CD14-positive monocyte (primary cell): ENCODE measurements around the gene ZNF592. TPM values are rescaled to one million over a fixed set of nuclear protein-coding genes. Genes with fewer than 3 reads are reported as not detected.

Source experiments
- DNase-seq, 3 donors: peaks; one replicate each; pipeline ENCODE4 v3.0.0-alpha.2; 2011 to 2022
- H2AFZ ChIP-seq: 2 replicates; pipeline ENCODE4 v1.6.0; 2012; ENCODE audit warnings: mild to moderate bottlenecking, low read depth, low read length, inconsistent platforms; ENCODE audit not compliant: insufficient read depth, poor library complexity, severe bottlenecking
- H3K27ac ChIP-seq, 2 donors: 1 replicate in 1 of 2; 2 replicates in 1 of 2; pipeline ENCODE4 v1.5.1; 2012 to 2013; ENCODE audit warnings: low read length in 2 of 2, control low read depth in 1 of 2, inconsistent platforms in 1 of 2, low read depth in 1 of 2, mild to moderate bottlenecking in 1 of 2
- H3K27me3 ChIP-seq, 2 donors: one replicate each; pipeline versions ENCODE4 v1.6.0 to v1.6.1; 2011 to 2013; ENCODE audit warnings: low read length in 2 of 2; ENCODE audit not compliant: control insufficient read depth in 2 of 2, insufficient read depth in 2 of 2
- H3K36me3 ChIP-seq, 2 donors: replicated peaks in 1 of 2; 1 replicate in 1 of 2; 2 replicates in 1 of 2; pipeline versions ENCODE4 v1.5.1 to v1.6.1; 2012 to 2013; ENCODE audit warnings: low read length in 2 of 2, control low read depth in 1 of 2, inconsistent platforms in 1 of 2, mild to moderate bottlenecking in 1 of 2; ENCODE audit not compliant: insufficient read depth in 2 of 2, control insufficient read depth in 1 of 2
- H3K4me1 ChIP-seq, 2 donors: 1 replicate in 1 of 2; 2 replicates in 1 of 2; pipeline versions ENCODE4 v1.5.1 to v1.6.1; 2012 to 2013; ENCODE audit warnings: low read length in 2 of 2, control low read depth in 1 of 2, inconsistent platforms in 1 of 2, mild to moderate bottlenecking in 1 of 2, moderate library complexity in 1 of 2; ENCODE audit not compliant: insufficient read depth in 2 of 2, control insufficient read depth in 1 of 2
- H3K4me2 ChIP-seq: replicated peaks from 2 replicates; pipeline ENCODE3; 2012; ENCODE audit warnings: low read length, moderate library complexity, mild to moderate bottlenecking; ENCODE audit not compliant: poor library complexity, severe bottlenecking; ENCODE audit errors: extremely low read depth
- H3K4me3 ChIP-seq, 3 experiments: fragments of 200-600 bp in 1 of 3; sonication (generic) in 1 of 3; replicated peaks in 1 of 3; 1 replicate in 2 of 3; 2 replicates in 1 of 3; pipeline ENCODE4 v1.5.1; 2011 to 2013; ENCODE audit warnings: low read length in 3 of 3, mild to moderate bottlenecking in 3 of 3, control low read depth in 2 of 3, low read depth in 2 of 3, inconsistent platforms in 1 of 3, moderate library complexity in 1 of 3
- H3K79me2 ChIP-seq: 2 replicates; pipeline ENCODE4 v1.6.0; 2012; ENCODE audit warnings: mild to moderate bottlenecking, control low read depth, inconsistent platforms, low read length, moderate library complexity; ENCODE audit not compliant: insufficient read depth
- H3K9ac ChIP-seq: 2 replicates; pipeline ENCODE4 v1.6.0; 2017; ENCODE audit warnings: low read length, mild to moderate bottlenecking; ENCODE audit not compliant: insufficient read depth, poor library complexity, severe bottlenecking
- H3K9me3 ChIP-seq, 2 donors: replicated peaks in 1 of 2; 1 replicate in 1 of 2; 2 replicates in 1 of 2; pipeline versions ENCODE4 v1.5.1 to v1.6.1; 2012 to 2013; ENCODE audit warnings: low read length in 2 of 2, control low read depth in 1 of 2; ENCODE audit not compliant: control insufficient read depth in 1 of 2, insufficient read depth in 1 of 2
- H4K20me1 ChIP-seq: 2 replicates; pipeline ENCODE4 v1.6.0; 2012; ENCODE audit warnings: mild to moderate bottlenecking, low read length, control low read depth, moderate library complexity; ENCODE audit not compliant: insufficient read depth
- H3K27ac Mint-ChIP-seq, 7 donors: one replicate each; pipeline ENCODE4 v1.8.0; 2020; ENCODE audit warnings: mild to moderate bottlenecking in 7 of 7, mixed read lengths in 7 of 7, moderate library complexity in 6 of 7, inconsistent platforms in 2 of 7
- H3K27me3 Mint-ChIP-seq, 3 donors: one replicate each; pipeline ENCODE4 v1.8.0; 2021 to 2022; ENCODE audit warnings: low read depth in 3 of 3, mild to moderate bottlenecking in 3 of 3, mixed read lengths in 3 of 3, moderate library complexity in 3 of 3, inconsistent platforms in 1 of 3
- H3K36me3 Mint-ChIP-seq, 2 donors: one replicate each; pipeline ENCODE4 v1.8.0; 2020; ENCODE audit warnings: mixed read lengths in 2 of 2, inconsistent platforms in 1 of 2, mild to moderate bottlenecking in 1 of 2
- H3K4me1 Mint-ChIP-seq: one replicate; pipeline ENCODE4 v1.8.0; 2020; ENCODE audit warnings: mild to moderate bottlenecking, mixed read lengths
- H3K4me3 Mint-ChIP-seq, 2 donors: one replicate each; pipeline ENCODE4 v1.8.0; 2020; ENCODE audit warnings: mild to moderate bottlenecking in 2 of 2, mixed read lengths in 2 of 2, moderate library complexity in 1 of 2
- H3K9me3 Mint-ChIP-seq, 7 donors: one replicate each; pipeline ENCODE4 v1.8.0; 2020 to 2022; ENCODE audit warnings: mixed read lengths in 7 of 7, mild to moderate bottlenecking in 6 of 7, moderate library complexity in 6 of 7, inconsistent platforms in 2 of 7
- WGBS: methylation state at CpG from one replicate; pipeline ENCODE4 v1.1.5; 2013; ENCODE audit warnings: missing lambda C conversion rate; ENCODE audit not compliant: insufficient coverage; 5-methylcytosine and 5-hydroxymethylcytosine counted together
- intact Hi-C, 2 donors: fragments of 100-400 bp; cut with micrococcal nuclease; formaldehyde crosslinking; loops; one replicate each; pipeline versions ENCODE4 v1.15.0 to v1.15.1; 2023
- polyA plus RNA-seq, 3 donors: library from polyadenylated mRNA; depleted of rRNA in 1 of 3; unstranded in 2 of 3; stranded (reverse) in 1 of 3; fragments of 300-500 nt in 2 of 3; fragments of >200 nt in 1 of 3; fragmentation: Illumina TruSeq in 2 of 3; gene quantifications; 1 replicate in 2 of 3; 2 replicates in 1 of 3; pipeline ENCODE4 v1.2.3, GENCODE V29; 2012 to 2021
- TF ChIP-seq, protein P1 (sequence below): fragments of 200-600 bp; IDR thresholded peaks from one replicate; pipeline ENCODE4 v1.8.0; 2022; ENCODE audit warnings: antibody characterized with exemption, mild to moderate bottlenecking

ZNF592 gene
- polyA plus RNA-seq, 3 donors, result 2.8 to 43.6 (median 5.0) TPM

DNA sequence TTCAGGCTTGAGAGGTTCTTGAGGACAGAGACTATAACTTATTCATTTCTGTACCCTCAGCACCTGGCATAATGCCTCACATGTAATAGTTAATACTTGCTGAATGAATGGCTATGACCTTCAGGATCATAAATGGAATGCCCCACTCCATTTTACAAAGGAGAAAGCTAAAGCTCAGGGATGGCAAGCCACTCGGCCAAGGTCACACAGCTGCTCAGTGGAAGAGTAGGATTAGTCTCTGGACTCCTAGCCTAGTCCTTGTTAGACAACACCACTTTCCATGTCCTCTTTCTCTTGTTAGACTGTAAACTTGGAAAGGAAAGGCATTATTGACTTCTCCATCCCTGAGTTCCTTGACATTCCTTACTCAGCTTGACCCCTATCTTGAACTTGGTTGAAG is 65.5 kb downstream of the ZNF592 start:
- peaks cover 32% of the 10 kb centered on the region for H3K4me1 Mint-ChIP-seq
- H2AFZ ChIP-seq, result no peak overlapping the region
- TF ChIP-seq, protein P1, sequence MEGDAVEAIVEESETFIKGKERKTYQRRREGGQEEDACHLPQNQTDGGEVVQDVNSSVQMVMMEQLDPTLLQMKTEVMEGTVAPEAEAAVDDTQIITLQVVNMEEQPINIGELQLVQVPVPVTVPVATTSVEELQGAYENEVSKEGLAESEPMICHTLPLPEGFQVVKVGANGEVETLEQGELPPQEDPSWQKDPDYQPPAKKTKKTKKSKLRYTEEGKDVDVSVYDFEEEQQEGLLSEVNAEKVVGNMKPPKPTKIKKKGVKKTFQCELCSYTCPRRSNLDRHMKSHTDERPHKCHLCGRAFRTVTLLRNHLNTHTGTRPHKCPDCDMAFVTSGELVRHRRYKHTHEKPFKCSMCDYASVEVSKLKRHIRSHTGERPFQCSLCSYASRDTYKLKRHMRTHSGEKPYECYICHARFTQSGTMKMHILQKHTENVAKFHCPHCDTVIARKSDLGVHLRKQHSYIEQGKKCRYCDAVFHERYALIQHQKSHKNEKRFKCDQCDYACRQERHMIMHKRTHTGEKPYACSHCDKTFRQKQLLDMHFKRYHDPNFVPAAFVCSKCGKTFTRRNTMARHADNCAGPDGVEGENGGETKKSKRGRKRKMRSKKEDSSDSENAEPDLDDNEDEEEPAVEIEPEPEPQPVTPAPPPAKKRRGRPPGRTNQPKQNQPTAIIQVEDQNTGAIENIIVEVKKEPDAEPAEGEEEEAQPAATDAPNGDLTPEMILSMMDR, result no peak
- H3K36me3 ChIP-seq, result no peaks in the 10 kb centered on the region
- DNase-seq, result no peak
- H3K9ac ChIP-seq, result no peak overlapping the region
- WGBS, result no CpG with 5 or more reads among the region's 1 CpG
- no peaks in the 10 kb centered on the region for H3K79me2 ChIP-seq
- H3K4me3 ChIP-seq, result no peak overlapping the region
- H3K27ac ChIP-seq, result no peak overlapping the region
- H3K27me3 ChIP-seq, result peaks cover 0 to 4% of the 10 kb centered on the region in 2 donors
- no peaks in the 10 kb centered on the region for H3K9me3 ChIP-seq
- peaks cover 18 to 29% of the 10 kb centered on the region in 2 donors for H3K4me1 ChIP-seq
- H3K36me3 Mint-ChIP-seq, result peaks cover 9 to 10% of the 10 kb centered on the region in 2 donors
- peaks cover 0 to 2% (median 0%) of the 10 kb centered on the region in 7 donors for H3K9me3 Mint-ChIP-seq
- intact Hi-C loops, result no loop called here
- H3K4me3 Mint-ChIP-seq, result no peak overlapping the region
- H3K27ac Mint-ChIP-seq, result peak overlapping the region in 2 of 7 donors; percentile 17 to 19
- peaks cover 2 to 12% (median 6%) of the 10 kb centered on the region in 3 donors for H3K27me3 Mint-ChIP-seq
- H4K20me1 ChIP-seq, result peaks cover 9% of the 10 kb centered on the region
- no peak overlapping the region for H3K4me2 ChIP-seq

DNA sequence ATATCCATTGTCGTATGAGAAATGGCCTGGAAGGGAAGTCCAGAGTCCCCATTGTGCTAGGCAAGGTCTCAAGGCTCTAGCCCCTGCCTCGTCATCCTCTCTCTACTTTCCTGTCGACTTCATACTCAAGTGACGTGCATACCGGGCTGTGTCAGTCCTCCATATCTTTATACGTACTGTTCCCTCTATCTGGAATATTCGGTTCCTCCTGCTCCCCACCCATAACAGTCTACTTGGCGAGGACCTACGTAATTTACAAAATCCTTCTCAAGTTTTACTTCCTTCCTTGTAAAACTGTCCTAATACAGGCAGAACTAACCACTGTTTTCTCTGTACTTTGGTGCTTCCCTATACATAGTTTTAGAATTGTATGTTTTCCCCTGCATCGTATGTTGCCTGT is 66.5 kb downstream of the ZNF592 start:
- 25% methylated on average over 10 of the region's 10 CpGs for WGBS
- H3K9ac ChIP-seq, result peak overlapping the region; percentile 13
- peaks cover 18 to 29% of the 10 kb centered on the region in 2 donors for H3K4me1 ChIP-seq
- H3K27ac ChIP-seq, result peak overlapping the region in 1 of 2 donors; percentile 64
- Mint-ChIP-seq H3K4me3 (peak overlapping the region in 1 of 2 donors; percentile 79), H3K36me3 (peaks cover 9 to 10% of the 10 kb centered on the region in 2 donors), H3K27me3 (peaks cover 2 to 12% (median 6%) of the 10 kb centered on the region in 3 donors), H3K9me3 (peaks cover 0 to 2% (median 0%) of the 10 kb centered on the region in 7 donors), H3K4me1 (peaks cover 32% of the 10 kb centered on the region), H3K27ac (peak overlapping the region; percentile 46 to 84 (median 70))
- peak overlapping the region in 1 of 3 experiments; percentile 17 for H3K4me3 ChIP-seq
- H3K36me3 ChIP-seq, result no peaks in the 10 kb centered on the region
- TF ChIP-seq, protein P1, result no peak
- DNase-seq, result peak; percentile 8 to 24 (median 16)
- H3K27me3 ChIP-seq, result peaks cover 0 to 4% of the 10 kb centered on the region in 2 donors
- no peaks in the 10 kb centered on the region for H3K79me2 ChIP-seq
- peak overlapping the region; percentile 28 for H3K4me2 ChIP-seq
- no peak overlapping the region for H2AFZ ChIP-seq
- H3K9me3 ChIP-seq, result no peaks in the 10 kb centered on the region
- intact Hi-C loops, result no loop called here
- H4K20me1 ChIP-seq, result peaks cover 7% of the 10 kb centered on the region
